GM10266 (cell line): ENCODE data around the gene TFDP2.
"Not testable (repeated sequence)": the region's sequence is repeated elsewhere in the genome, so short reads cannot be mapped to it uniquely, and the experiment has no call there.

ENCODE experiments used
- DNase-seq: peaks from one replicate; pipeline ENCODE4 v3.0.0; 2012; ENCODE audit errors: extremely low spot score
- TF ChIP-seq, protein P1 (sequence below): IDR thresholded peaks from 2 replicates; pipeline ENCODE4 v1.5.1; 2012; ENCODE audit warnings: mild to moderate bottlenecking, low read depth; ENCODE audit not compliant: control insufficient read depth, insufficient read depth; ENCODE audit errors: missing control alignments

Gene TFDP2

DNA sequence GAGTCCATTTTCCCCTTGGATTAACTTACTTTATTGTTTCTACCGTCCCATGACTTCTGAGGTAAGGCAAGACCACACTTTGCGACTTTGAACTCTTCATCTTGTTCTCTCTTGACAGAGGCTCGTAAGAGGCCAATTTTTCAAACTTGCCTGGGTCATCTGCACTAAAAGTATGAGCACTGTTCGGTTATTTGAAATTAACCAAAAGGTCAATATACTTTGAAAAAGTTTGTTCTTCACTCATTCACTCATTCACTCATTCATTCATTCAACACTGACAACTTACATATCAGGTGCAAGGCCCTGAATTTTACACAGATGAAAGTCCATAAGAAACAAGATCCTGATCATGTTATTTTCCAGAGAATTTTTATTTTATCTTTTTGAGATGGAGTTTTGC lies 215.0 kb downstream of the TFDP2 start:
- TF ChIP-seq, protein P1, sequence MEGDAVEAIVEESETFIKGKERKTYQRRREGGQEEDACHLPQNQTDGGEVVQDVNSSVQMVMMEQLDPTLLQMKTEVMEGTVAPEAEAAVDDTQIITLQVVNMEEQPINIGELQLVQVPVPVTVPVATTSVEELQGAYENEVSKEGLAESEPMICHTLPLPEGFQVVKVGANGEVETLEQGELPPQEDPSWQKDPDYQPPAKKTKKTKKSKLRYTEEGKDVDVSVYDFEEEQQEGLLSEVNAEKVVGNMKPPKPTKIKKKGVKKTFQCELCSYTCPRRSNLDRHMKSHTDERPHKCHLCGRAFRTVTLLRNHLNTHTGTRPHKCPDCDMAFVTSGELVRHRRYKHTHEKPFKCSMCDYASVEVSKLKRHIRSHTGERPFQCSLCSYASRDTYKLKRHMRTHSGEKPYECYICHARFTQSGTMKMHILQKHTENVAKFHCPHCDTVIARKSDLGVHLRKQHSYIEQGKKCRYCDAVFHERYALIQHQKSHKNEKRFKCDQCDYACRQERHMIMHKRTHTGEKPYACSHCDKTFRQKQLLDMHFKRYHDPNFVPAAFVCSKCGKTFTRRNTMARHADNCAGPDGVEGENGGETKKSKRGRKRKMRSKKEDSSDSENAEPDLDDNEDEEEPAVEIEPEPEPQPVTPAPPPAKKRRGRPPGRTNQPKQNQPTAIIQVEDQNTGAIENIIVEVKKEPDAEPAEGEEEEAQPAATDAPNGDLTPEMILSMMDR: no peak
- no peak for DNase-seq

DNA sequence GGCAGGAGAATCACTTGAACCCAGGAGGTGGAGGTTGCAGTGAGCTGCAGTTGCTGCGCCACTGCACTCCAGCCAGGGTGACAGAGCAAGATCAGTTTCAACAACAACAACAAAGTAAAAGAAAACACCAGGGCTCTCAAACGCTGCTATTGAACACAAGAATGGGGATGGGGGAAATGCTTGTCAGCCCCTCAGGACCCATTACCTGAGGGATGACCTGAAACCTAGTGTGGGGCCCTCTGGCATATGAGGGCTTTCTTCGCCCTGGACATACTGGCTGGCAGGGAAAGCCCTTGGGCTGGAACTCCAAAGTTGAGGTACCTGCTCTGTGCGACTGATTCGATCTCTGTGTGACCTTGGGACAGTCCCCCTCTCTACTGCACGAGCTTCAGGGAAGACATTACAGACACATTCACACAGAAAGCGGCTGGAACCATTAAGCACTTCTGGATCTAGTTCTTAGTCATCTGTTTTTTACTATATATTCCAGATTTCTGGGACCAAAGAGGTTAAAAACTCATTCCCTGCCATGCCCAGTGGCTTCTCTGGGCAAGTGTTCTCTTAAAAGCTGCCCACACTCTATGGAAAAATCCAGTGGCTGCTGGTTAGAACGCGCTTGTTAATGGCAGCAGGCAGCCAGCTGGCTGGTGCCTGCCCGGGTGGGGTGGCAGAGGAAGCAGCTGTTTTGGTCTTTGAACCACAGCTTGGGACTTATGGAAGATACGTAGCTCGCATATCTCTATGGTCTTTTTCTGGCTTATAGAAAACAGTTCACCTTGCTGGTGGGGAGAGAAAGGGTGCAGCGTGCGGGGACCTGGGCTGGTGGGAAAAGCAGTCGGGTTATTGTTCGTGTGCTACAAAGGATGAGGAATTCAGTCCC lies 215.7 kb downstream of the TFDP2 start:
- TF ChIP-seq, protein P1: no peak
- no peak for DNase-seq

DNA sequence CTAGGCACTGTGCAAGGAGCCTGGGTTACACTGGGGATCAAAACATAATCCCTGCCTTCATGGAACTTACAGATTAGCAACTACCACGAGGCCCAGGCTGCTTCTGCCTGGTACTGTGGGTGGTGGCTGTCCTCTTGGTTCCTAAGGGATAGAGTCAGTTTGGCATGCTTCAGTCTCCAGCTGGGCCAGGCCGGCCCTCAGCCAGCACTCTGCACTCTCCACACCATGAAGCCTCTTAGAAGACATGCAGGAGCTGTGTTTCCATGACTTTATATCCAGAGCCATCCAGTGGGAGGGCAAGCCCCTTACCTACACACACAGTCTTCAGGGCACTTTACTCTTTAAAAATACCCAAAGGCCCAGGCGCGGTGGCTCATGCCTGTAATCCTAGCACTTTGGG lies 218.5 kb downstream of the TFDP2 start:
- no peak for DNase-seq
- TF ChIP-seq, protein P1: no peak

DNA sequence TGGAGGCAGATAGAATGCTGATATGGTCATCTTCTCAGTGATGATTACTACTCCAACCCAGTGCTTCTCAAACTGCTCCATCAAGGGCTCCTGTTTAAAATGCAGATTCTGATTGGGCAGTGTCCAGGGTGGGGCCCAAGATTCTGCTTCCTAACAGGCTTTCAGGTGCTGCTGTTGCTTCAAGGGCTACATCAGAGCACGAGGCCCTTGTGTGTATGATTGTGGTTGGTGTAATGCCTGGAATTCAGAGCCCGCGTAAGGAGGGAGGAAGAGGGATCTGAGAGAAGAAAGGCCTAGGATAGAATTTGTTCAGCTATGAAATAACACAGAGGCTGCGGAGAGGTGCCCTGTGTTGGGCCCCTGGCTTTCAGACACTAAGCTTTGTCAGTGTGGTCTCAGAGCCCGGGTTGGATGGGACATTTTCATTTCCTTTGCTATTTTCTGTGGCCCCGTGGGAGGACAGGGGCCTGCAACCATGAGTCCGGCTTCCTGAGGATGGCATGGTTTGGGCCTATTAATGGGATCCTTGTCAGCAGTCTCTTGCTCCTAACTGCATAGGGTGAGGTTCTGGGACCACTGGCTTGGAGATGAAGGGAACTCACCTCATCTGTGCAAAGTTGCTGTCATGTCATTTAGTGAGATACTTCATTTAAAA lies 219.9 kb downstream of the TFDP2 start:
- TF ChIP-seq, protein P1: no peak
- no peak for DNase-seq

DNA sequence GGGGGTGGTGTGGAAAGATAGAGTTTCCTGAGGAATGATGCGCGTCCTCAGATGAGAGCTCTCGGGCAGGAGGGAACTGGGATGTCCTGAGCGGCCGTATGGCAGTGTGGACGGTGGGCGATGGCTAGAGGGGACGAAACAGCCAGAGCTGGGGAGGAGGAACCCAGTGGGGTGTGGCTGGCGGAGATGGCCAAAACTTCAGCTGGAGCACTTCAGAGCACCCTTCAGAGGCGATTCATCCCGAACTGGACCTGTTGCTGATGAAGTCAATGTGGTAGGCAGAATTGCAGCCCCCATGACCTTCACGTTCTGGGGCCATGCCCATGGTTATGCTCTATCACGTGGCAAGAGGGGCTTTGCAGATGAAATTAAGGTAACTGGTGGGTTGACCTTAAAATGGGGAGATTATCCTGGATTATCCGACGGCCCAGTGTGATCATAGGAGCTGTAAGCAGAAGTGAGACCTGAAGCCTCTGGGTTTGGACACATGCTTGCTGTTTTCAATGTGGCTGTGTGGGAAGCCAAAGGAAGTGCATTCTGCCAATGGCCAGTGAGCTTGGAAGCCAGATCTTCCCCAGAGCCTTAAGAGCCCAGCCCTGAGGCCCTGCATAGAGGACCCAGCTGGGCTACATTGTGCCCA lies 220.6 kb downstream of the TFDP2 start:
- TF ChIP-seq, protein P1: no peak
- DNase-seq: no peak

DNA sequence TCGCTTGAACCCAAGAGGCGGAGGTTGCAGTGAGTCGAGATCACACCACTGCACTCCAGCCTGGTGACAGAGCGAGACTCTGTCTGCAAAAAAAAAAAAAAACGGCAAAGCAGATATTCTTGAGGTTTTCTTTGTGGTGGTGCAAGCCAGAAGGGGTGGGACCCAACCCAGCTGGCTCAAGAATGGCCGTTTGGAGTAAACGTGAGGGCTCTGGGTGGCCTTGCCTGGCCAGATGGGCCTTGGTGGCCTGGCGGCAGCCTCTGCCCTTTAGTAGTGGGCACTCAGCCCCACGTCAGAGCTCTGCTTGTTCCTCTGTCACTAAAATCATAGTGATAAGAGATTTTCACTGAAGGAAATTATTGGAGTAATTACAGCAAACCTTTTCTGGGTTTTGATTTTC lies 222.4 kb downstream of the TFDP2 start:
- DNase-seq: no peak
- TF ChIP-seq, protein P1: no peak

DNA sequence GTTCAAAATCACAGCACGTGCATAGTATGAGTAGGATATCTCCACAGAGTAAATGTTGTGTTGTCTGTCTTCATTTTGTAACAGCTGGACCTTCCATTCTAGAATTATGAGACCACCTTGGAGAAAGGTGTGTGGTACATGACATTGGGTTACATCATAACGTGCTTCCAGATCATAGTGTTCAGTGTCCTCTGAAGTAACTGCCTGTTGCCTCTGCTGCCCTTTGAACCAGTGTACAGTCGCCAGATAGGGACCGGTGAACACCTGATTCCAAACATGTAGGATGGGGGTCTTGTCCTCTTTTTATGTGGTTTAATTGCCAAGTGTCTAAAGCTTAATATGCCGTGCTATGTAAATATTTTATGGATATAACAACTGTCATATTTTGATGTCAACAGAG lies 223.7 kb downstream of the TFDP2 start:
- DNase-seq: not testable (repeated sequence)
